Mucosa of descending colon (tissue), 3 donors: Measurements from ENCODE around the gene C4orf46. TPM values are rescaled to one million over a fixed set of nuclear protein-coding genes. Genes with fewer than 3 reads are reported as not detected.
A peak's percentile ranks its signal among the peaks of the same experiment; 100 is the strongest.
"Not testable (repeated sequence)": the region's sequence is repeated elsewhere in the genome, so short reads cannot be mapped to it uniquely, and the experiment has no call there.

ENCODE experiments used
- ATAC-seq: fragments of 200-7000 bp; cut with Tn5 transposase; one replicate; pipeline ENCODE4 v1.9.1; 2020; ENCODE audit warnings: mild to moderate bottlenecking, moderate library complexity
- DNase-seq, 3 donors: peaks; one replicate each; pipeline ENCODE4 v3.0.0-alpha.2; 2020
- H3K36me3 ChIP-seq: fragments of 200-600 bp; one replicate; pipeline ENCODE4 v1.8.0; 2021; ENCODE audit warnings: low read depth, mild to moderate bottlenecking
- H3K4me1 ChIP-seq: fragments of 200-600 bp; one replicate; pipeline ENCODE4 v1.8.0; 2021; ENCODE audit warnings: low read depth, mild to moderate bottlenecking
- H3K4me3 ChIP-seq: fragments of 200-600 bp; one replicate; pipeline ENCODE4 v1.8.0; 2021; ENCODE audit warnings: mild to moderate bottlenecking
- H3K9me3 ChIP-seq: fragments of 200-600 bp; one replicate; pipeline ENCODE4 v1.8.0; 2021; ENCODE audit warnings: mild to moderate bottlenecking
- intact Hi-C, 2 donors: fragments of 100-400 bp; cut with DNase I in 1 of 2; cut with micrococcal nuclease in 1 of 2; formaldehyde crosslinking; loops; one replicate each; pipeline versions ENCODE4 v1.11.0 to v1.11.1; 2022; cut with DNase I, micrococcal nuclease
- total RNA-seq, 3 donors: library from RNA; stranded (reverse); fragmentation: NEBNext Ultra II Directional in 2 of 3; extraction: Animal tissue kit (Norgen Biotek cat#: 25700) in 2 of 3; gene quantifications; one replicate each; pipeline versions ENCODE4 v1.2.1 to v1.2.4, GENCODE V29; 2021 to 2023
- TF ChIP-seq, protein P1 (sequence below): fragments of 200-600 bp; IDR thresholded peaks from one replicate; pipeline ENCODE4 v1.8.0; 2022; ENCODE audit warnings: antibody characterized with exemption, mild to moderate bottlenecking
- donor health status: DM: no; HTN: no; CAD: no; lungs with moderate emphysema.
- donor health status: DM: no; HTN: no; CAD: no.
- donor health status: DM: no; HTN: yes; CAD: no.

Gene C4orf46
- total RNA-seq, 3 donors from 2014 or later: 2.4 to 6.3 (median 3.6) TPM

DNA sequence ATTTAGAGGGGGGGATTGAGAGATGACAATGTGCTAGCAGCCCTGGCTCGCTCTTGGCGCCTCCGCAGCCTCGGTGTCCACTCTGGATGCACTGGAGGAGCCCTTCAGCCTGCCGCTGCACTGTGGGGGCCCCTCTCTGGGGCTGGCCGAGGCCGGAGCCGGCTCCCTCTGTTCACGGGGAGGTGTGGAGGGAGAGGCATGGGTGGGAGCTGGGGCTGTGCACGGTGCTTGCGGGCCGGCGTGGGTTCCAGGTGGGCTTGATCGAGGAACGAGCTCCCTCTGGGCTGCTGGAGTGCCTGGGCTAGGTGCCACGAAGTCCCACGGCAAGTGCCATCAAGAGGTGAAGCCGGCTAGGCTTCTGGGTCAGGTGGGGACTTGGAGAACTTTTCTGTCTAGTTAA is 6.9 kb downstream of the C4orf46 start:
- Histone ChIP-seq H3K9me3 (no peaks in the 10 kb centered on the region), H3K4me1 (no peaks in the 10 kb centered on the region), H3K4me3 (no peak overlapping the region), H3K36me3 (no peaks in the 10 kb centered on the region)
- TF ChIP-seq, protein P1, sequence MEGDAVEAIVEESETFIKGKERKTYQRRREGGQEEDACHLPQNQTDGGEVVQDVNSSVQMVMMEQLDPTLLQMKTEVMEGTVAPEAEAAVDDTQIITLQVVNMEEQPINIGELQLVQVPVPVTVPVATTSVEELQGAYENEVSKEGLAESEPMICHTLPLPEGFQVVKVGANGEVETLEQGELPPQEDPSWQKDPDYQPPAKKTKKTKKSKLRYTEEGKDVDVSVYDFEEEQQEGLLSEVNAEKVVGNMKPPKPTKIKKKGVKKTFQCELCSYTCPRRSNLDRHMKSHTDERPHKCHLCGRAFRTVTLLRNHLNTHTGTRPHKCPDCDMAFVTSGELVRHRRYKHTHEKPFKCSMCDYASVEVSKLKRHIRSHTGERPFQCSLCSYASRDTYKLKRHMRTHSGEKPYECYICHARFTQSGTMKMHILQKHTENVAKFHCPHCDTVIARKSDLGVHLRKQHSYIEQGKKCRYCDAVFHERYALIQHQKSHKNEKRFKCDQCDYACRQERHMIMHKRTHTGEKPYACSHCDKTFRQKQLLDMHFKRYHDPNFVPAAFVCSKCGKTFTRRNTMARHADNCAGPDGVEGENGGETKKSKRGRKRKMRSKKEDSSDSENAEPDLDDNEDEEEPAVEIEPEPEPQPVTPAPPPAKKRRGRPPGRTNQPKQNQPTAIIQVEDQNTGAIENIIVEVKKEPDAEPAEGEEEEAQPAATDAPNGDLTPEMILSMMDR: no peak
- ATAC-seq: no peak
- peak in 1 of 3 donors; percentile 55 for DNase-seq
- intact Hi-C loops: no loop called here

- H3K4me3 ChIP-seq, DNase-seq, H3K9me3 ChIP-seq, H3K36me3 ChIP-seq, ATAC-seq, H3K4me1 ChIP-seq, intact Hi-C loops: not testable (repeated sequence)
These were observed 7.7 kb downstream of the C4orf46 start for GRCh38 chr4:158663707-158664625.

- DNase-seq, H3K36me3 ChIP-seq, intact Hi-C loops, H3K4me3 ChIP-seq, H3K9me3 ChIP-seq, ATAC-seq, H3K4me1 ChIP-seq: not testable (repeated sequence)
These were observed 8.4 kb downstream of the C4orf46 start for GRCh38 chr4:158663255-158663654.

DNA sequence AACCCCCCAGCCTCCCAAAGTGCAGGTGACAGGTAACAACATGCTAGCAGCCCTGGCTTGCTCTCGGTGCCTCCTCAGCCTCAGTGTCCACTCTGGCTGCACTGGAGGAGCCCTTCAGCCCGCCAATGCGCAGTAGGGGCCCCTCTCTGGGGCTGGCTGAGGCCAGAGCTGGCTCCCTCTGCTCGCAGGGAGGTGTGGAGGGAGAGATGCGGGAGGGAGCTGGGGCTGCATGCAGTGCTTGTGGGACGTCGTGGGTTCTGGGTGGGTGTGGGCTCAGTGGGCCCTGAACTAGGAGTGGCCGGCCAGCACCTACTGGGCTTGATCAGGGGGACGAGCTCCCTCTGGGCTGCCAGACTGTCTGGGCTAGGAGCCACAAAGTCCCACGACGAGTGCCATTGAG is 14.4 kb downstream of the C4orf46 start:
- H3K9me3 ChIP-seq: no peaks in the 10 kb centered on the region
- intact Hi-C loops: no loop called here
- no peak overlapping the region for H3K4me3 ChIP-seq
- TF ChIP-seq, protein P1: no peak
- no peaks in the 10 kb centered on the region for H3K36me3 ChIP-seq
- DNase-seq: no peak
- ATAC-seq: no peak
- no peaks in the 10 kb centered on the region for H3K4me1 ChIP-seq

GRCh38 chr4:158656439-158656838 is 15.2 kb downstream of the C4orf46 start:
- TF ChIP-seq, protein P1: no peak
- DNase-seq (no peak), ATAC-seq (no peak)
- intact Hi-C loops: no loop called here
- Histone ChIP-seq H3K36me3 (no peaks in the 10 kb centered on the region), H3K4me1 (no peaks in the 10 kb centered on the region), H3K9me3 (no peaks in the 10 kb centered on the region), H3K4me3 (no peak overlapping the region)

DNA sequence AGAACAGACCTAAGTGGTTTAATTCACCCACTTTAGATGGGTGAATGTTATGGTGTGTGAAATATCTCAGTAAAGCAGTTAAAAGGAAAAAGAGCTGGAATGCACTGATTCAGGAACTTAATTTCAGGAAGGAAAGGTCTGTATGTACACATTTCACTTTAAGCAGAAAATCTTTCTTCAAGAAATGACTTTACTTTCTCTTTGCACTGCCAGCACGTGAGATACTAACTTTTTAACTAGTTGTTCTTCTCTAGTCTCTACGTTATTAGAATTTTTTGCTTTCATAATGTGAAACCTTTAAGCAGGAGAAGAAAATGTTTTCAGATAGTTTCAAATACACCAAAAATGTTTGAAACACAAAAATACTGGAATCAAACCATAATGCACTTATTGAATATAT is 18.8 kb downstream of the C4orf46 start:
- intact Hi-C loops: no loop called here
- H3K4me3 ChIP-seq: no peak overlapping the region

More for the DNA sequence above, 18.8 kb downstream of the C4orf46 start:
- ATAC-seq: no peak
- Histone ChIP-seq H3K36me3 (no peaks in the 10 kb centered on the region), H3K9me3 (no peaks in the 10 kb centered on the region), H3K4me1 (no peaks in the 10 kb centered on the region)
- TF ChIP-seq, protein P1: no peak
- no peak for DNase-seq
